ENCODE measurements around the gene DPH6.

DNA sequence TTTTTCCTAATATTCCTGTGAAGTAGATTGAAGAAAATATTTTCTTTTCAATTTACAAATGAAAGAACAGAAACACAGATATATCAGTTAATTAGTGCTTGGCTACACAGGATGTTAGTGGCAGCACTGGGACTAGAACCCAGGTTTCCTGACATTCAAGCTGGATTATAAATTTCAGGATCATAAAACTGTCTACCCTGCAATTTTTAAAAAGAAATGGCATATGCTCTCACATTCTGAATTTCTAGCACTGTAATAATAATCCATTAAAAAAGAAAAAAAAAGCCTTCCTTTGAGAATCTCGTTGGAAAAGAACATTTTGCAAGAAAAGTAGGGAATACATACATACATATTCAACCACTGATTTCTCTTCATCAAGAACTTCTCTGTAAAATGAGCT is 9.3 kb upstream of the DPH6 start:
- TF ChIP-seq, protein P1, sequence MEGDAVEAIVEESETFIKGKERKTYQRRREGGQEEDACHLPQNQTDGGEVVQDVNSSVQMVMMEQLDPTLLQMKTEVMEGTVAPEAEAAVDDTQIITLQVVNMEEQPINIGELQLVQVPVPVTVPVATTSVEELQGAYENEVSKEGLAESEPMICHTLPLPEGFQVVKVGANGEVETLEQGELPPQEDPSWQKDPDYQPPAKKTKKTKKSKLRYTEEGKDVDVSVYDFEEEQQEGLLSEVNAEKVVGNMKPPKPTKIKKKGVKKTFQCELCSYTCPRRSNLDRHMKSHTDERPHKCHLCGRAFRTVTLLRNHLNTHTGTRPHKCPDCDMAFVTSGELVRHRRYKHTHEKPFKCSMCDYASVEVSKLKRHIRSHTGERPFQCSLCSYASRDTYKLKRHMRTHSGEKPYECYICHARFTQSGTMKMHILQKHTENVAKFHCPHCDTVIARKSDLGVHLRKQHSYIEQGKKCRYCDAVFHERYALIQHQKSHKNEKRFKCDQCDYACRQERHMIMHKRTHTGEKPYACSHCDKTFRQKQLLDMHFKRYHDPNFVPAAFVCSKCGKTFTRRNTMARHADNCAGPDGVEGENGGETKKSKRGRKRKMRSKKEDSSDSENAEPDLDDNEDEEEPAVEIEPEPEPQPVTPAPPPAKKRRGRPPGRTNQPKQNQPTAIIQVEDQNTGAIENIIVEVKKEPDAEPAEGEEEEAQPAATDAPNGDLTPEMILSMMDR (IDR thresholded peaks at IDR 0.05) = no peak
- TF ChIP-seq EP300 (IDR thresholded peaks at IDR 0.05) (no peak), POLR2A (IDR thresholded peaks at IDR 0.05) (no peak)
